Retinal pigment epithelial cell (primary cell): ENCODE data around the gene GMCL2.
"Not testable (repeated sequence)": the region's sequence is repeated elsewhere in the genome, so short reads cannot be mapped to it uniquely, and the experiment has no call there.

Experiments used
- DNase-seq: peaks from one replicate; pipeline ENCODE4 v3.0.0-alpha.2; 2010; ENCODE audit warnings: low read depth
- H3K4me3 ChIP-seq: 2 replicates; pipeline ENCODE4 v1.5.1; 2011; ENCODE audit warnings: mild to moderate bottlenecking, low read length, control low read depth, moderate library complexity
- TF ChIP-seq, protein P1 (sequence below): conservative IDR thresholded peaks from 2 replicates; pipeline ENCODE4 v1.5.1; 2011; ENCODE audit warnings: low read depth, low read length, control low read depth, inconsistent platforms

Gene GMCL2

DNA sequence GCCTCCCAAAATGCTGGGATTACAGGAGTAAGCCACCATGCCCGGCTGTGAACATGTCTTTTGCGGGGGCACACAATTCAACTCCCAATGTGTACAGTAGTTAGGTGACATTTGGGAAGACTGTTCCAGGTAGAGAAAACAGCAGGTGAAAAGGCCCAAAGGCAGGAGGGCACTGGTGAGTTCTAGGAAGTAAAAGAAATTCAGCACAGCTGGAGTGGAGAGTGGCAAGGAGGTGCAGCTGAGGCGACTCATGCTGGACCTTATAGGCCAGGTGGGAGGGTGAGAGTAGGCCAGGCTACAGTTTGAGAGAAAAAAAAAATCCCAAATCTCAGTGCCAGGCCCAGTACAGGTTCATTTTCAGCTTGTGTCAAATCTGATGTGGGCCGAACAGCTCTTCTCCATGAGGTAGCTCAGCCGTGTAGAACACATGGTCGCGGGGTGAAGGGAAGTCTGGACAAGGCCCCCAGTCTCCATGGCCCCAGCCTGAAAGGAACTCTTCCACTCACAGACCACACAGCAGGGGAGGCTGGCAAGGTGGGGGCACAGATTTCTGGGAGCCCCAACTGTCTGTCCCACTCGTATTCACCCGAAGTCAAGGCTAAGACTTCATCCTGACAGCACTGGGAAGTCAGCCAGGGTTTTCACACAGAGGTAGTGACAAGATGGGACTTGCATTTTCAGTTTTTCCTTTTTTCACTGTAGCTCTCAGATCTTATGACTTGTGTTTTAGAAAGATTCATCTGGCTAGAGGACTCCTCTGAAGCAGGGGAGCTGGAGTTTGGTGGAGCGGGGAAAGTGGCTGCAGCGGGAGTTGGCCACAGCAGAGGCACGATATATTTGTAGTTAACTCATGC lies 12.6 kb upstream of the GMCL2 start:
- no peak for DNase-seq
- TF ChIP-seq, protein P1, sequence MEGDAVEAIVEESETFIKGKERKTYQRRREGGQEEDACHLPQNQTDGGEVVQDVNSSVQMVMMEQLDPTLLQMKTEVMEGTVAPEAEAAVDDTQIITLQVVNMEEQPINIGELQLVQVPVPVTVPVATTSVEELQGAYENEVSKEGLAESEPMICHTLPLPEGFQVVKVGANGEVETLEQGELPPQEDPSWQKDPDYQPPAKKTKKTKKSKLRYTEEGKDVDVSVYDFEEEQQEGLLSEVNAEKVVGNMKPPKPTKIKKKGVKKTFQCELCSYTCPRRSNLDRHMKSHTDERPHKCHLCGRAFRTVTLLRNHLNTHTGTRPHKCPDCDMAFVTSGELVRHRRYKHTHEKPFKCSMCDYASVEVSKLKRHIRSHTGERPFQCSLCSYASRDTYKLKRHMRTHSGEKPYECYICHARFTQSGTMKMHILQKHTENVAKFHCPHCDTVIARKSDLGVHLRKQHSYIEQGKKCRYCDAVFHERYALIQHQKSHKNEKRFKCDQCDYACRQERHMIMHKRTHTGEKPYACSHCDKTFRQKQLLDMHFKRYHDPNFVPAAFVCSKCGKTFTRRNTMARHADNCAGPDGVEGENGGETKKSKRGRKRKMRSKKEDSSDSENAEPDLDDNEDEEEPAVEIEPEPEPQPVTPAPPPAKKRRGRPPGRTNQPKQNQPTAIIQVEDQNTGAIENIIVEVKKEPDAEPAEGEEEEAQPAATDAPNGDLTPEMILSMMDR, result no peak
- H3K4me3 ChIP-seq, result no peak overlapping the region

DNA sequence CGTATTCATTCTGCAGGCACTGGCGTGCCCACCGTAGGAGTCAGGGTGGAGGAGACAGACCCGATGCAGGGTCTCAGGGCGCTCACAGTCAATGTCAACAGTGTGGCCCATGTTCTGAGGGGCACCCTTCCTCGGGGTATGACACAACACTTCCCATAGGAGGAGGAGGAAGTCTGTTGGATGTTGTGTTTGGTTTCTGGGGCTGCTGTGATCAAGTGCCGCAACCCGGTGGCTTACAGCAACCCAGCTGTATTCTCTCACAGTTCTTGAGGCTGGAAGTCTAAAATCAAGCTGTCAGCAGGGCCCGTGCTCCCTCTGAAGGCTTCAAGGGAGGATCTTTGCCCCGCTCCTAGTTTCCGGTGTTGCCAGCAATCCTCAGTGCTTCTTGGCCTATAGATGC lies 11.5 kb upstream of the GMCL2 start:
- TF ChIP-seq, protein P1, result no peak
- no peak overlapping the region for H3K4me3 ChIP-seq
- no peak for DNase-seq

DNA sequence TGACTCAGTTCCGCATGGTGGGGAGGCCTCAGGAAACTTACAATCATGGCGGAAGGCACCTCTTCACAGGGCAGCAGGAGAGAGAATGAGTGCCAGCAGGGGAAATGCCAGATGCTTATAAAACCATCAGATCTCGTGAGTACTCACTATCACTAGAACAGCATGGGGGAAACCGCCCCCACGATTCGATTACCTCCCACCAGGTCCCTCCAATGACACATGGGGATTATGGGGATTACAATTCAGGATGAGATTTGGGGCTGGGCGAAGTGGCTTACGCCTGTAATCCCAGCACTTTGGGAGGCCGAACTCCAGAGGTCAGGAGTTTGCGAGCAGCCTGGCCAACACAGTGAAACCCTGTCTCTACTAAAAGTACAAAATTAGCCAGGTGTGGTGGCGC lies 11.0 kb upstream of the GMCL2 start:
- H3K4me3 ChIP-seq, DNase-seq: not testable (repeated sequence)

DNA sequence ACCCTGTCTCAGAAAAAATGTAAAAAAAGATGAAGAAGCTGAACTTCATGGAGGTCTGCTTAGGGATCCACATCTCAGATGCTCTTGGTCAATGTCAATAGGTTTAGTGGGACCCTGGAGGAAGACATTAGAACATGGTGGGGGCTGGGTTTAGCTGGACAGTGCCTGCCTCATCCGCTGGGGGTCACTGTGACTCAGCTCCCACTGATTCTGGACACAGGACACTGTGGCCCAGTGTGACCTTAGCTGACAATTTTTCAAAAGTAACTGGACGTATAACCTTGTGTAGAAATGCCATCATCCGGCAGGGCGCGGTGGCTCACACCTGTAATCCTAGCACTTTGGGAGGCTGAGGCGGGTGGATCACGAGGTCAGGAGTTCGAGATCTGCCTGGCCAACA lies 9.8 kb upstream of the GMCL2 start:
- TF ChIP-seq, protein P1, result peak; percentile 45
- no peak for DNase-seq
- no peak overlapping the region for H3K4me3 ChIP-seq

DNA sequence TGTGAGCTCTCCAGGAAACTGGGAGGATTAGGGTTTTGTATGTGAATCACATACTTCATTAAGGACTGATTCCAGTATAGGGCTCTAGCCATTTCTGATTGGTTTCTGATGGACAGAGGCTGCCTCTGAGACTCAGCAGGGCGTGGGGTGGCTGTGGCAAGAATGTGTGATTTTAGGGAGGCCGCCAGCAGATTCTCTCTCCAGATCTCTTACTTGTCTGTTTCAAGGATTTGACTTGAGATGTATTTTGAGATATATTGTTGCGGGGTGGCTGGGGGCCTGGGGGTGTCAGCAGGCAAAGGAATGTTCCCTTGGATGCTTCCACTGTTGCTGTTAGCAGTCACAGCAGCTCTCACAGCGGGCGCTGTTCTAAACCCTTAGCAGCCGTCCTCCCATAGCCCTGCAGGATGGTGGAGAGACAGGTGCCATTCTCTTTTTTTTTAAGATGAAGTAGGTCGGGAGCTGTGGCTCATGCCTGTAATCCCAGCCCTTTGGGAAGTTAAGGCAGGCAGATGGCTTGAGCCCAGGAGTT lies 9.2 kb upstream of the GMCL2 start:
- DNase-seq, result no peak
- no peak overlapping the region for H3K4me3 ChIP-seq
- TF ChIP-seq, protein P1, result no peak

DNA sequence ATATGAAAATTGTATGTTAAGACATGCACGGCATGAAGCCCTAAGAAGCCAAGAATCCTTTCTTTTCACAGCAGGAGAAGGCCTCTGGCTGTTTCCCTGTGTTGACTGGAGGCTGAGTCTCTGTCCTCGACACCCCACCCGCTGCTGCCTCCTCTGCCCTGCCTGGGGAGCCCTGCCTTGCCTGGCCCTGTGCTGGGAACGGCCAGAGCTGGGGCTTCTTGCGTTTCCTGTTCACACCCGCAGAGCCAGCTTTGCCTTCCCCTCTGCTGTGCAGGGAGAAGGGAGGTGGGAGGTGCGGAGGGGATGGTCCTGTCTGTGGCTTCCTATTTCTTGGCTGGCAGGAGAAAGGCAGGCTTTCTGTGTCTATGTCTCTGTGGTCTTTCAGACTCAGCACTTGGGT lies 6.9 kb upstream of the GMCL2 start:
- H3K4me3 ChIP-seq, result no peak overlapping the region
- no peak for DNase-seq

DNA sequence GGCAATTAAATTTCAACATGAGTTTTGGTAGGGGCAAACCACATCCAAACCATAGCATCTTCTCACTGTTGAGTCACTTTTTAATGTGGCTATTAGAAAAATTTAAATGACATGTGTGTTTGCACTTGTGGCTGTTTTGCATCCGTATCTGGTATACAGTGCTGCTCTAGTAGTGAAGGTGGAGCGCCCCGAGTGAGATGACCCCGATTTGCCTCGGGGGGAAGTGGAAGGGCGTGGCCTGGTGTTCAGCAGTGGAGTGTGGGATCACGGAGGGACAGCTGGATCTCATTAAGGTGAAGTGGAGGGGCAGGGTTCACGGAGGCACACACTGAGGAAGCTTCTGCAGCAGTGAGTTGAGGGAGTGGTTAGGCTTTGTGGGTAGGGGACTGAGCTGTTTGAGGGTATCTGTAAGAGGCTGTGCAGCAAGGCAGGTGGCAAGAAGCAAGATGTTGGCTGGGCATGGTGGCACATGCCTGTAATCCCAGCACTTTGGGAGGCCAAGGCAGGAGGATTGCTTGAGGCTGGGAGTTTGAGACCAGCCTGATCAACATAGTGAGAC lies 6.2 kb upstream of the GMCL2 start:
- TF ChIP-seq, protein P1, result no peak
- no peak overlapping the region for H3K4me3 ChIP-seq
- no peak for DNase-seq

More for the DNA sequence above, 6.9 kb upstream of the GMCL2 start:
- TF ChIP-seq, protein P1, result no peak
